Tibial nerve (tissue), 4 donors: ENCODE measurements around the gene BTN1A1. TPM values are rescaled to one million over a fixed set of nuclear protein-coding genes. Genes with fewer than 3 reads are reported as not detected.
"Not testable (repeated sequence)": the region's sequence is repeated elsewhere in the genome, so short reads cannot be mapped to it uniquely, and the experiment has no call there.

Source experiments
- DNase-seq, 2 donors: peaks; one replicate each; pipeline ENCODE4 v3.0.0-alpha.2; 2019; ENCODE audit warnings: low spot score in 2 of 2
- H3K27ac ChIP-seq, 4 donors: fragments of 200-600 bp; sonication (generic) in 3 of 4; one replicate each; pipeline ENCODE4 v1.5.1; 2017 to 2019; ENCODE audit warnings: mild to moderate bottlenecking in 1 of 4
- H3K27me3 ChIP-seq, 2 donors: fragments of 200-600 bp; sonication (generic) in 1 of 2; one replicate each; pipeline versions ENCODE4 v1.5.1 to v1.6.0; 2017 to 2019
- H3K36me3 ChIP-seq, 3 donors: fragments of 200-600 bp; sonication (generic); one replicate each; pipeline ENCODE4 v1.5.1; 2018 to 2019
- H3K4me1 ChIP-seq, 4 donors: fragments of 200-600 bp; sonication (generic) in 3 of 4; one replicate each; pipeline ENCODE4 v1.5.1; 2017 to 2019
- H3K4me3 ChIP-seq, 4 donors: fragments of 200-600 bp; sonication (generic) in 3 of 4; one replicate each; pipeline ENCODE4 v1.5.1; 2017 to 2019; ENCODE audit warnings: mild to moderate bottlenecking in 1 of 4, moderate library complexity in 1 of 4
- H3K9me3 ChIP-seq, 4 donors: fragments of 200-600 bp; sonication (generic) in 3 of 4; one replicate each; pipeline ENCODE4 v1.5.1; 2017 to 2019
- EP300 ChIP-seq, 2 donors: sonication (generic); formaldehyde crosslinking; IDR thresholded peaks; one replicate each; pipeline ENCODE4 v1.6.1; 2017; ENCODE audit warnings: antibody characterized with exemption in 2 of 2, mild to moderate bottlenecking in 1 of 2
- POLR2A ChIP-seq, 2 donors: fragments of 450-650 bp; IDR thresholded peaks; one replicate each; pipeline ENCODE4 v1.6.1; 2017; ENCODE audit warnings: antibody characterized with exemption in 2 of 2, mild to moderate bottlenecking in 2 of 2, moderate library complexity in 2 of 2
- WGBS, 2 donors: methylation state at CpG; one replicate each; pipeline ENCODE4 v1.1.5; 2018; 5-methylcytosine and 5-hydroxymethylcytosine counted together
- total RNA-seq, 4 donors: library from RNA; depleted of rRNA; stranded (reverse); fragments of >200 nt; gene quantifications; one replicate each; pipeline ENCODE4 v1.1.0, GENCODE V29; 2016
- TF ChIP-seq, protein P1 (sequence below), 5 experiments: fragments of 200-600 bp in 3 of 5; fragments of 450-650 bp in 2 of 5; sonication (generic) in 3 of 5; IDR thresholded peaks; one replicate each; pipeline ENCODE4 v1.5.1; 2016 to 2019; ENCODE audit warnings: antibody characterized with exemption in 5 of 5, mild to moderate bottlenecking in 3 of 5, moderate library complexity in 2 of 5

BTN1A1 gene
- total RNA-seq, 4 donors from 2014 or later = not detected

DNA sequence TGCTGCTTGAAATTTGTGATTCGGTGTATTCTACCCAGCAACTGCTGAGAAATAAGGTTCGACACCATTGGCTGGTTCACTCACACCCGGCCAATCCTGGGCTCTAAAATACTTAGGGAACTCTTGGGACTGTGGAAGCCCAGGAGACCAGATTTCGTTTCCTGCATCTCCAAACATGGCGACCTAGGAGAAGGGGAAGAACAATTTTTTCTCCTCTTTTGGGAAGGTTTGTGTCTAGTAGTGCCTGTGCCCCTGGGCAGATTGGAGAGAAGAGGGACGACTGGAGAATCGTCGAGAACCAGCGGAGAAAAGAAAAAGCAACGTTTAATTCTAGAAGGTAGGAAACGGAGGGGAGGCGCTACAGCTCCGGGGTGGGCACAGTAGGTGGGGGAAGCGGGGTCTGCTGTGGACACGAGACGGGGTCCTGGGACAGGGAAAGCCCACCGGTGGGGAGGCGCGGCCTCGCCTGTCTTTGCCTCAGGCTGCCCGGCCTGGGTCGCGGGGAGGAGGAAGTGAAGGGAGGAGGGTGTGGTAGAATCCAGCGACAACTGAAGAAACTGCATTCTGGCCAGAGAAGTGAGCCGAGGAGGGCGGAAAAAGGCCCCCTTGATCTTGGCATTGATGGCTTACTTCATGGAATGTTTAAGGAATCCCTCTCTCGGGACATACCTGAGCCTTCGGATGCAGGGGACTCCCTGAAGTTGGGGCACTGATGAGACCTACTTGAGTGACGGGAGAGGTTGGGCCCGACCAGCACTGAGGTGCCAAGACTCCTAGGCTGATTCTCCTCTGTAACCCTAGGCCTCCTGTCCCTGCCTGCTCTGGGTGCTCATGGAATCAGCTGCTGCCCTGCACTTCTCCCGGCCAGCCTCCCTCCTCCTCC is 42.1 kb upstream of the BTN1A1 start, which contains the start of gene BTN2A1:
BTN2A1 (plus strand) TSS at position 150 of the 883 bp plus-strand sequence; CDS start at position 832, 682 bp downstream.
- Histone ChIP-seq H3K36me3 (peaks cover 0 to 25% (median 3%) of the 10 kb centered on the region in 3 donors), H3K4me1 (peaks cover 0 to 49% (median 28%) of the 10 kb centered on the region in 4 donors), H3K9me3 (no peaks in the 10 kb centered on the region), H3K4me3 (peak within 1 kb of the TSS; percentile 85 to 97 (median 88)), H3K27ac (peak within 1 kb of the TSS; percentile 87 to 98 (median 94)), H3K27me3 (no peaks in the 10 kb centered on the region)
- peak; percentile 64 to 86 for DNase-seq
- WGBS, 2 donors = 0% methylated on average over 28 to 31 of the region's 31 CpGs
- TF ChIP-seq, protein P1, sequence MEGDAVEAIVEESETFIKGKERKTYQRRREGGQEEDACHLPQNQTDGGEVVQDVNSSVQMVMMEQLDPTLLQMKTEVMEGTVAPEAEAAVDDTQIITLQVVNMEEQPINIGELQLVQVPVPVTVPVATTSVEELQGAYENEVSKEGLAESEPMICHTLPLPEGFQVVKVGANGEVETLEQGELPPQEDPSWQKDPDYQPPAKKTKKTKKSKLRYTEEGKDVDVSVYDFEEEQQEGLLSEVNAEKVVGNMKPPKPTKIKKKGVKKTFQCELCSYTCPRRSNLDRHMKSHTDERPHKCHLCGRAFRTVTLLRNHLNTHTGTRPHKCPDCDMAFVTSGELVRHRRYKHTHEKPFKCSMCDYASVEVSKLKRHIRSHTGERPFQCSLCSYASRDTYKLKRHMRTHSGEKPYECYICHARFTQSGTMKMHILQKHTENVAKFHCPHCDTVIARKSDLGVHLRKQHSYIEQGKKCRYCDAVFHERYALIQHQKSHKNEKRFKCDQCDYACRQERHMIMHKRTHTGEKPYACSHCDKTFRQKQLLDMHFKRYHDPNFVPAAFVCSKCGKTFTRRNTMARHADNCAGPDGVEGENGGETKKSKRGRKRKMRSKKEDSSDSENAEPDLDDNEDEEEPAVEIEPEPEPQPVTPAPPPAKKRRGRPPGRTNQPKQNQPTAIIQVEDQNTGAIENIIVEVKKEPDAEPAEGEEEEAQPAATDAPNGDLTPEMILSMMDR (IDR thresholded peaks at IDR 0.05) = peak in 1 of 5 experiments; percentile 6
- TF ChIP-seq EP300 (IDR thresholded peaks at IDR 0.05) (peak in 1 of 2 donors; percentile 81), POLR2A (IDR thresholded peaks at IDR 0.05) (peak in 1 of 2 donors; percentile 48)

DNA sequence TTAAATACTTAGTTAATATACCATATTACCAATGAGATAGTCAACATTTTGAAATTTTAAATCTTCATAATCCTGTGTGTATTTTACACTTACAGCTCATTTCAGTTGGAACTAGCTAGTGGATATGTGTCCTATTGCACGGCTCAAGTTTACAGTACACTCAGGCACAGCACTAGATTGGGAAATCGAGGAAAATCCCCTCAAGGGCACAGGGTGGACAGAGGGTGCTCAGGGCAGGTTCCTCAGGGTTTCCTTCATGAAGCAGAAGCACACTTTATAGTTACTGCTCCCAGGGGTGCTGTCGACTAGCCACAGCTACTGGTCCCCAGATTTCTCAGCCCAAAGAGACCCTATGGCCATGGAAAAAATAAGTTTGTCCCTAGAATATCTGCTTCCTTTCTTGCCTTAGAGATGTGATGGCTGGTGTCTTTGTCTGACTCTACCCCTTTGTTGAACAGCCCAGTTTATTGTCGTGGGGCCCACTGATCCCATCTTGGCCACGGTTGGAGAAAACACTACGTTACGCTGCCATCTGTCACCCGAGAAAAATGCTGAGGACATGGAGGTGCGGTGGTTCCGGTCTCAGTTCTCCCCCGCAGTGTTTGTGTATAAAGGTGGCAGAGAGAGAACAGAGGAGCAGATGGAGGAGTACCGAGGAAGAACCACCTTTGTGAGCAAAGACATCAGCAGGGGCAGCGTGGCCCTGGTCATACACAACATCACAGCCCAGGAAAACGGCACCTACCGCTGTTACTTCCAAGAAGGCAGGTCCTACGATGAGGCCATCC is 40.9 kb upstream of the BTN1A1 start:
- peaks cover 0 to 37% (median 8%) of the 10 kb centered on the region in 3 donors for H3K36me3 ChIP-seq
- peaks cover 0 to 49% (median 28%) of the 10 kb centered on the region in 4 donors for H3K4me1 ChIP-seq
- peak overlapping the region in 2 of 4 donors; percentile 85 to 91 for H3K4me3 ChIP-seq
- no peaks in the 10 kb centered on the region for H3K9me3 ChIP-seq
- 77 to 79% methylated on average over 16 of the region's 16 CpGs for WGBS, 2 donors
- no peak for TF ChIP-seq POLR2A (IDR thresholded peaks at IDR 0.05)
- TF ChIP-seq, protein P1 (IDR thresholded peaks at IDR 0.05) = no peak
- TF ChIP-seq EP300 (IDR thresholded peaks at IDR 0.05) = no peak
- no peak for DNase-seq
- no peak overlapping the region for H3K27ac ChIP-seq
- no peaks in the 10 kb centered on the region for H3K27me3 ChIP-seq

DNA sequence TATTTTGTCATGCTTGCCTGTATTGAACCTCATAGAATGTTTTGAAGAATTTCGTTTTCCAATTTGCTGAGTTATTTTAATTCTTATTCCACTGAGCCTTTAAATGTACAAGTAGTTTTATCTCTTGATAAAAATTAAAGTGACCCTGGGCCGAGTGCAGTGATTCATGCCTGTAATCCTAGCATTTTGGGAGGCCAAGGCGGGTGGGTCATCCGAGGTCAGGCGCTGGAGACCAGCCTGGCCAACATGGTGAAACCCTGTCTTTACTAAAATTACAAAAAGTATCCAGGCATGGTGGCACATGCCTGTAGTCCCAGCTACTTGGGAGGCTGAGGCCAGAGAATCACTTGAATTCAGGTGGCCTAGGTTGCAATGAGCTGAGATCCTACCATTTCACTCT is 38.8 kb upstream of the BTN1A1 start:
- not testable (repeated sequence) for H3K9me3 ChIP-seq, H3K27me3 ChIP-seq, H3K27ac ChIP-seq, DNase-seq, H3K4me3 ChIP-seq
- peaks cover 0 to 49% (median 28%) of the 10 kb centered on the region in 4 donors for H3K4me1 ChIP-seq
- H3K36me3 ChIP-seq = peaks cover 2 to 58% (median 22%) of the 10 kb centered on the region in 3 donors
- WGBS, 2 donors = 66 to 79% methylated on average over 5 of the region's 5 CpGs

DNA sequence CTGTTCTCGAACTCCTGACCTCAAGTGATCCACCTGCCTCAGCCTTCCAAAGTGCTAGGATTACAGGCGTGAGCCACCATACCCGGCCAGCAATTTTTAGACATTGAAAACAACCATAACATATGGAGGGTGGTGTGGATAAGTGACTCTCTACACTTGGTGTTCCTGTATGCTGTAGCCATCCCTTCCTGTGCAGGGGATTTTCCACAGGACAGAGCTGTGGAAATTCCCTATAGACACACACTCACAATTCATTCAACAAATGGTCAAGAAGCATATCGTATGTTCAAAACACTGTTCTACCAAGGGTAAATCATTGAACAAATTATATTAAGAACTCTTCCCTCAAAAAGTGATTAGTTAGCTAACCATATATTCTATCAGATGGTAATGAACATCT is 36.1 kb upstream of the BTN1A1 start:
- H3K9me3 ChIP-seq = no peaks in the 10 kb centered on the region
- WGBS, 2 donors = 90 to 92% methylated on average over 4 of the region's 4 CpGs
- TF ChIP-seq, protein P1 (IDR thresholded peaks at IDR 0.05) = no peak
- TF ChIP-seq POLR2A (IDR thresholded peaks at IDR 0.05) = no peak
- no peak for TF ChIP-seq EP300 (IDR thresholded peaks at IDR 0.05)
- H3K4me3 ChIP-seq = no peak overlapping the region
- no peaks in the 10 kb centered on the region for H3K27me3 ChIP-seq
- H3K36me3 ChIP-seq = peaks cover 2 to 85% (median 39%) of the 10 kb centered on the region in 3 donors
- no peak for DNase-seq
- no peak overlapping the region for H3K27ac ChIP-seq
- H3K4me1 ChIP-seq = peaks cover 0 to 37% (median 26%) of the 10 kb centered on the region in 4 donors

DNA sequence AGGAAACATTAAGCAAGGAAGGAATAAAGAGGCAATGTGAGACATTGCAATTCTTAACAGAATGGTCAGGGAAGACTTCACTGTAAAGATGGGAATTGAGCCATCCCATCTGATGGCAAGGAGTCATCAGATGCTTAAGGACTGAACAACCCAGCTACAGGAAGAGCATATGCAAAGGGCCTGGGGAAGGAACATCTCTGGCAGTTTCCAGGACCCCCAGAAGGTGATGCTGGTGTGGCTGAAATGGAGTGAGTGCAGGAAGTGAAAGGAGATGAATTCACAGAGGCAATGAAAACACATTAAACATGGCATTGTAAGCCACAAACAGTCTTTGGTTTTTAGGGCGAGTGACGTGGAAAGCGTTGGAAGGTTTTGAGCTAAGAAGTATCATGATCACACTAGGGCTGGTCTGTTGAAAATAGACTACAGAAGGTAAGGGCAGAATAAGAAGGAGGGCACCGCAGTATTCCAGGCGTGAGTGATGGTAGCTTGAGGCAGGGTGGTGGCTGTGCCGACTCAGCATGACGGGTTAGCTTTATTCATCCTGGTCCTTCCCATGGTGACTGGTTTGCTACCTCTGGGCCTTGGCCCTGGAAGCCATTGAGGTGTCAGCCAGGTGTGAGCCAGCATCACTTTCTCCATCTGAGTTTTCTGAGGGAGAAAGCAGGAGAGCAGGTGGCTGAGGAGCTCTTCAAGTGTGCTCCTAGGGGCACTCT is 35.5 kb upstream of the BTN1A1 start:
- peaks cover 2 to 90% (median 39%) of the 10 kb centered on the region in 3 donors for H3K36me3 ChIP-seq

More for the DNA sequence above, 35.5 kb upstream of the BTN1A1 start:
- H3K9me3 ChIP-seq = no peaks in the 10 kb centered on the region
- DNase-seq = no peak
- H3K4me1 ChIP-seq = peaks cover 0 to 31% (median 20%) of the 10 kb centered on the region in 4 donors
- H3K4me3 ChIP-seq = no peak overlapping the region
- WGBS, 2 donors = 96% methylated on average over 7 of the region's 7 CpGs
- no peak overlapping the region for H3K27ac ChIP-seq
- no peaks in the 10 kb centered on the region for H3K27me3 ChIP-seq
- TF ChIP-seq EP300 (IDR thresholded peaks at IDR 0.05) = no peak
- TF ChIP-seq POLR2A (IDR thresholded peaks at IDR 0.05) = no peak
- TF ChIP-seq, protein P1 (IDR thresholded peaks at IDR 0.05) = no peak
